PC-9 (cell line): ENCODE data around the gene SPSB3. TPM values are rescaled to one million over a fixed set of nuclear protein-coding genes. Genes with fewer than 3 reads are reported as not detected.

ENCODE experiments used
- BruUV-seq: library from RNA; stranded (reverse); fragments of 400-500 nt; replicated peaks from 2 replicates; lab custom pipeline; 2021; lab: Mats Ljungman, UMichigan
- CTCF ChIA-PET: fragments of 300-600 bp; sonication (Branson Sonifier 250); formaldehyde crosslinking; loops from one replicate; lab custom pipeline; 2022; ENCODE audit warnings: antibody characterized with exemption; lab: Charles Lee
- POLR2A ChIA-PET: fragments of 300-600 bp; sonication (Branson Sonifier 250); formaldehyde crosslinking; loops from one replicate; lab custom pipeline; 2022; ENCODE audit warnings: antibody characterized with exemption; ENCODE audit not compliant: unreplicated experiment; lab: Charles Lee
- DNase-seq, 2 experiments: peaks; one replicate each; pipeline versions ENCODE4 v3.0.0 to v3.0.0-alpha.2; 2015 to 2022; ENCODE audit warnings: mixed read lengths in 1 of 2
- H2AFZ ChIP-seq: fragments of 200-600 bp; sonication (generic); 2 replicates; pipeline ENCODE4 v1.8.1; 2017; ENCODE audit warnings: antibody characterized with exemption
- H3F3A ChIP-seq: fragments of 200-600 bp; sonication (generic); 2 replicates; pipeline ENCODE4 v1.8.1; 2017; ENCODE audit warnings: antibody characterized with exemption, mild to moderate bottlenecking, low read depth; ENCODE audit not compliant: insufficient read depth
- H3K27ac ChIP-seq: fragments of 200-600 bp; sonication (generic); 2 replicates; pipeline ENCODE4 v1.6.1; 2016; ENCODE audit warnings: mixed run types
- H3K27me3 ChIP-seq: fragments of 200-600 bp; sonication (generic); 2 replicates; pipeline ENCODE4 v1.6.1; 2016; ENCODE audit warnings: low read depth, mixed run types; ENCODE audit not compliant: insufficient read depth
- H3K36me3 ChIP-seq: fragments of 200-600 bp; sonication (generic); 2 replicates; pipeline ENCODE4 v1.6.1; 2016; ENCODE audit warnings: low read depth, mixed run types
- H3K4me1 ChIP-seq: fragments of 200-600 bp; sonication (generic); replicated peaks from 2 replicates; pipeline ENCODE4 v1.6.1; 2016; ENCODE audit warnings: mixed run types; ENCODE audit not compliant: insufficient read depth
- H3K4me2 ChIP-seq: fragments of 200-600 bp; sonication (generic); 2 replicates; pipeline ENCODE4 v1.6.1; 2017; ENCODE audit warnings: mixed run types
- H3K4me3 ChIP-seq: fragments of 200-600 bp; sonication (generic); 2 replicates; pipeline ENCODE4 v1.6.1; 2016; ENCODE audit warnings: mixed run types
- H3K79me2 ChIP-seq: fragments of 200-600 bp; sonication (generic); 2 replicates; pipeline ENCODE4 v1.6.1; 2017; ENCODE audit warnings: low read depth, mixed run types
- H3K9me2 ChIP-seq: fragments of 200-600 bp; sonication (generic); 2 replicates; pipeline ENCODE4 v1.8.1; 2017; ENCODE audit warnings: mild to moderate bottlenecking; ENCODE audit not compliant: insufficient read depth
- H3K9me3 ChIP-seq: fragments of 200-600 bp; sonication (generic); 2 replicates; pipeline ENCODE4 v1.8.1; 2016; ENCODE audit warnings: low read depth; ENCODE audit not compliant: insufficient read depth
- H4K20me1 ChIP-seq: fragments of 200-600 bp; sonication (generic); 2 replicates; pipeline ENCODE4 v1.8.1; 2017; ENCODE audit not compliant: insufficient read depth
- EZH2 ChIP-seq: fragments of 200-600 bp; sonication (generic); IDR thresholded peaks from 2 replicates; pipeline ENCODE4 v1.8.0; 2017; ENCODE audit warnings: antibody characterized with exemption, low read depth
- intact Hi-C: fragments of 100-400 bp; cut with micrococcal nuclease; formaldehyde crosslinking; loops from one replicate; pipeline ENCODE4 v1.10.0; 2022; ENCODE audit not compliant: unreplicated experiment
- total RNA-seq: library from RNA; stranded (reverse); gene quantifications from 2 replicates; pipeline ENCODE4 v1.2.3, GENCODE V29; 2021
- TF ChIP-seq, protein P1 (sequence below): fragments of 200-600 bp; sonication (generic); conservative IDR thresholded peaks from 2 replicates; pipeline ENCODE4 v1.6.1; 2017; ENCODE audit warnings: mixed run types, antibody characterized with exemption, mild to moderate bottlenecking, moderate library complexity

The SPSB3 gene
- total RNA-seq, 1 experiment from 2014 or later = 58.2 TPM

DNA sequence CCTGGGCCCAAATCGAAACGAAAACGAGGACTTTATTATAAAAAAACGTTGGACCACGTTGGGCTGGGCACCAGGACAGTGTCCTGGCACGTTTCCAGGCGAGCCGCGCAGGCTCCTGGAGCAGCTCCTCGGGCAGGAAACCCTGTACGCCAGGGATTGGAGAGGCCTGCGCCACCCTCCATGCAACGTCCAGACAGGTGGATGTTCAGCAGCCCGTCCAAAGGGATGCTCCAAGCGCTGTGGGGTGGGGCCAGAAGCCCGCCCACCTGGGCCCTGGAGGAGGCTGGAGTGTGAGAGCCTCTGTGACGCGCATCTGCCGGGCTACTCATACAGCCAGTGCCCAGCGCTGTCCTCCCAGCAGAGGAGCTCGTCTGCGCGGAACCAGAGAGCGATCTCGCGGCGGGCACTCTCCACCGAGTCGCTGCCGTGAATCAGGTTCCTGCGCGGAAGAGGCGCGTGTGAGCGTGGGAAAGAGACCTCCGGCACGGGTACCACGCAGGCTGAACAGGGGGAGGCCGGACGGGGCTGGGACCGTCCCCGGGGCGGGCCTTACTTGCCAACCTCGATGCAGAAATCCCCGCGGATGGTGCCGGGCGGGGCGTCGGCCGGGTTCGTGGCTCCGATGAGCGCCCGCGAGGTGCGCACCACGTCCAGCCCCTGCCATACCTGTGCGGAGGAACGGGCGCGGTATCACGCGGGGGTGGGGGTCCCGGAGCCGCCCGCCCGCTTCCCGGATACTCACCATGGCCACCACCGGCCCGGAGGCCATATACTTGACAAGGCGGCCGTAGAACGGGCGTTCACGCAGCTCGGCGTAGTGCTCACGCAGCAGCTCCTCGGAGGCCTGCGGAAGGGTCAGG is 11.8 kb downstream of the SPSB3 start:
- Histone ChIP-seq H3K4me3 (peak overlapping the region; percentile 77), H3F3A (peaks cover 32% of the 10 kb centered on the region; the same call in 1 of the 2 replicates), H4K20me1 (peaks cover 19% of the 10 kb centered on the region), H3K4me2 (peak overlapping the region; percentile 99), H3K36me3 (0 out of 2 replicates have a peak, but pooled peaks cover 5% of the 10 kb centered on the region), H3K27ac (no peak overlapping the region), H3K9me3 (no peaks in the 10 kb centered on the region), H3K27me3 (no peaks in the 10 kb centered on the region), H3K9me2 (no peaks in the 10 kb centered on the region), H3K79me2 (peaks cover 36% of the 10 kb centered on the region), H2AFZ (no peak overlapping the region), H3K4me1 (peaks cover 19% of the 10 kb centered on the region)
- CTCF ChIA-PET = interaction anchor here (0.6 kb wide), 1 partner anchor 159 kb away, joined by 3 read pairs; no protein-coding TSS in a partner anchor
- DNase-seq = peak in 1 of 2 experiments; percentile 74
- intact Hi-C loops = loop anchor here (5.0 kb wide), 2 partner anchors 93 to 192 kb away; partner anchors contain the start of genes JPT2 and RPS2
- BruUV-seq = no TSS peak
- TF ChIP-seq EZH2 = no peak
- TF ChIP-seq, protein P1, sequence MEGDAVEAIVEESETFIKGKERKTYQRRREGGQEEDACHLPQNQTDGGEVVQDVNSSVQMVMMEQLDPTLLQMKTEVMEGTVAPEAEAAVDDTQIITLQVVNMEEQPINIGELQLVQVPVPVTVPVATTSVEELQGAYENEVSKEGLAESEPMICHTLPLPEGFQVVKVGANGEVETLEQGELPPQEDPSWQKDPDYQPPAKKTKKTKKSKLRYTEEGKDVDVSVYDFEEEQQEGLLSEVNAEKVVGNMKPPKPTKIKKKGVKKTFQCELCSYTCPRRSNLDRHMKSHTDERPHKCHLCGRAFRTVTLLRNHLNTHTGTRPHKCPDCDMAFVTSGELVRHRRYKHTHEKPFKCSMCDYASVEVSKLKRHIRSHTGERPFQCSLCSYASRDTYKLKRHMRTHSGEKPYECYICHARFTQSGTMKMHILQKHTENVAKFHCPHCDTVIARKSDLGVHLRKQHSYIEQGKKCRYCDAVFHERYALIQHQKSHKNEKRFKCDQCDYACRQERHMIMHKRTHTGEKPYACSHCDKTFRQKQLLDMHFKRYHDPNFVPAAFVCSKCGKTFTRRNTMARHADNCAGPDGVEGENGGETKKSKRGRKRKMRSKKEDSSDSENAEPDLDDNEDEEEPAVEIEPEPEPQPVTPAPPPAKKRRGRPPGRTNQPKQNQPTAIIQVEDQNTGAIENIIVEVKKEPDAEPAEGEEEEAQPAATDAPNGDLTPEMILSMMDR = no peak
- POLR2A ChIA-PET = interaction anchor here (0.6 to 0.7 kb wide), 3 partner anchors 25 to 118 kb away, joined by 3 to 4 read pairs (median 3); no protein-coding TSS in a partner anchor

DNA sequence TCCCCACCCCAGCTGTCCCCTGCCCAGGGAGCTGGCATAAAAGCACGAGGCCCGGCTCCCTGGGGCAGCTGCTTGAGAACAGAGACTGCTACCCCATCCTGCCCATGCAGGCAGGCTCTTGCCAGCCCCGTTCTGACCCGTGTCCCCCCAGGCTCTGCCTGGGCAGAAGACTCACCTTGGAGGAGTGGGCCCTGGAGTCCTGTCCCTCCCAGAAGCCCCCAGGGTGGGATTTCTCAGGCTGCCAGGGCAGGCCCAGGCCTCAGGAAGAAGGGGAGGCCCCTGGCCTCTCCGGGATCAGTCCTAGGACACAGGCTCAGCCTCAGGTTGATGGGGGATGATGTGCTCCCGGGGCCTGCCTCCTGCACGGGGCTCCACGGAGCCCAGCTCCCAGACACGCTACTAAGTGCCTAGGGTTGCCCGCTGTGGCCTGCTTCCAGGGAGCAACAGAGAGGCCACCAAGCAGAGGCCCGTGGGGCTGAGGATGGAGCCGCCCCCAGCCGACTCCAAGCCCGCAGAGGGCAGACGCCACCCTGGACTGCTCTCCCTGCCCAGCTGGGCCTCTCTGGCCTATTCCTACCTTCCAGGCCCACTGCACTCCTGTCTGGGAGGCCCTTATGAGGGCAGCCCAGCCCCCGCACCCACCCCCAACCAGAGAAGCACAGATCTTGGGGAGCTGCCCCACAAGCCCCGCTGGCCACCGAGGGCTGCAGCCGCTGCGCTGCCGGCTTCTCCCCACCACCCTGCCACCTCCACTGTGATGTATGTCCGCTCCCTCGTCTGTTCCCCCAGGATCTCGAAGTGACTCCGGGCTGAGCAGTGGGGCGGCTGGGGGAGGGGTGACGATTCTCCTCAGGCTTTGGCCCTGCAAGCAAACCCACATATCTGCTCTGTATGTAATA is 12.7 kb downstream of the SPSB3 start:
- CTCF ChIA-PET = no interaction called here
- no TSS peak for BruUV-seq

More for the DNA sequence above, 12.7 kb downstream of the SPSB3 start:
- DNase-seq = no peak
- Histone ChIP-seq H3K36me3 (0 out of 2 replicates have a peak, but pooled peaks cover 5% of the 10 kb centered on the region), H3K27me3 (no peaks in the 10 kb centered on the region), H3K4me2 (peak overlapping the region; percentile 99; the same call in 1 of the 2 replicates), H3K4me3 (peak overlapping the region; percentile 77; the same call in 1 of the 2 replicates), H3F3A (peaks cover 31% of the 10 kb centered on the region; the same call in 1 of the 2 replicates), H2AFZ (no peak overlapping the region), H4K20me1 (peaks cover 11% of the 10 kb centered on the region), H3K9me3 (no peaks in the 10 kb centered on the region), H3K79me2 (peaks cover 27% of the 10 kb centered on the region), H3K9me2 (no peaks in the 10 kb centered on the region), H3K27ac (no peak overlapping the region), H3K4me1 (peaks cover 14% of the 10 kb centered on the region)
- POLR2A ChIA-PET = interaction anchor here (0.6 to 0.7 kb wide), 2 partner anchors 13 to 24 kb away, joined by 3 to 4 read pairs; partner anchors contain the start of genes NUBP2 and SPSB3
- intact Hi-C loops = loop anchor here (5.0 kb wide), 2 partner anchors 92 to 193 kb away; partner anchors contain the start of genes JPT2 and RPS2
- no peak for TF ChIP-seq EZH2
- TF ChIP-seq, protein P1 = no peak
